Measurements from ENCODE around the gene FMOD.

DNA sequence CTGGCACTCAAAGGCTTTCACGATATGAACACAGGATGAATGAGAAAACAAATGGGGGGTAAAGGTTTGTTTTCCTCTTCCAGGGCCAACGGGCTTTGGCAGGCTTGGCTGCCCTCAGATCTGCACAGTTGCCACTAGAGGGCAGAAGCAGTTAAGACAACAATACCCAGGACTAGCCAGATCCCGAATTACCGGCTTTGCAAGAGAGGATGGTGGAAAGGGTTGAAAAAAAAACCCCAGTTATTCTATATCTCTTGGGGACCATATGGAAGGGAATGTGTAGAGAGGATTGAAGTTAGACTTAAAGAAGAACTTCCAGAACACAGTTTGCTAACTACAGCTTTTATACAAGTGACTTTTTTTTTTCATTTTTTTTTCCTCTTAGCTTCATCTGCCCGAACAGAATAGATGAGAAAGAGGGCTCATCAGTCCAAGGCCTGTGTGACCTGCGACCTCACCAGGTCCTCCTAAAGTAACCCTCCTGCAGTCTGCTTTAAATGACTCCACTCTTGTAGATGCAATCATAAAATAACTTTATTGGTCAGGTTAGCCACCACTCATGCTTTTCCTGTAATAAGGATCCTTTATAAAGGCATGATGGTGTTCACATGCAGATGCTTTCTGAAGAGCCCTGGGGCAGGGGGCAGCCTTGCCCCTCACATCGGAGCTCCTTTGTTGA, 10.7 kb downstream of the FMOD start:
- TF ChIP-seq, protein P1, sequence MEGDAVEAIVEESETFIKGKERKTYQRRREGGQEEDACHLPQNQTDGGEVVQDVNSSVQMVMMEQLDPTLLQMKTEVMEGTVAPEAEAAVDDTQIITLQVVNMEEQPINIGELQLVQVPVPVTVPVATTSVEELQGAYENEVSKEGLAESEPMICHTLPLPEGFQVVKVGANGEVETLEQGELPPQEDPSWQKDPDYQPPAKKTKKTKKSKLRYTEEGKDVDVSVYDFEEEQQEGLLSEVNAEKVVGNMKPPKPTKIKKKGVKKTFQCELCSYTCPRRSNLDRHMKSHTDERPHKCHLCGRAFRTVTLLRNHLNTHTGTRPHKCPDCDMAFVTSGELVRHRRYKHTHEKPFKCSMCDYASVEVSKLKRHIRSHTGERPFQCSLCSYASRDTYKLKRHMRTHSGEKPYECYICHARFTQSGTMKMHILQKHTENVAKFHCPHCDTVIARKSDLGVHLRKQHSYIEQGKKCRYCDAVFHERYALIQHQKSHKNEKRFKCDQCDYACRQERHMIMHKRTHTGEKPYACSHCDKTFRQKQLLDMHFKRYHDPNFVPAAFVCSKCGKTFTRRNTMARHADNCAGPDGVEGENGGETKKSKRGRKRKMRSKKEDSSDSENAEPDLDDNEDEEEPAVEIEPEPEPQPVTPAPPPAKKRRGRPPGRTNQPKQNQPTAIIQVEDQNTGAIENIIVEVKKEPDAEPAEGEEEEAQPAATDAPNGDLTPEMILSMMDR (conservative IDR thresholded peaks at IDR 0.05 in 1 of 2, IDR thresholded peaks at IDR 0.05 in 1 of 2; ENCODE audit: extremely low read depth in 1 of 2, insufficient read depth in 1 of 2, low read depth in 1 of 2, low read length in 2 of 2): peak; percentile 86 to 94
- no peak for TF ChIP-seq EZH2 (IDR thresholded peaks at IDR 0.05; ENCODE audit: borderline replicate concordance, low read length)

All from mammary epithelial cell (primary cell).